H1 (cell line): ENCODE data around the gene ZNF184. TPM values are rescaled to one million over a fixed set of nuclear protein-coding genes. Genes with fewer than 3 reads are reported as not detected.

Experiments
- CTCF ChIA-PET: fragments of 300-600 bp; sonication (Branson Sonifier 250); formaldehyde crosslinking; loops from one replicate; lab custom pipeline; 2021; ENCODE audit not compliant: partially characterized antibody; lab: Charles Lee
- POLR2A ChIA-PET: fragments of 300-600 bp; sonication (Branson Sonifier 250); formaldehyde crosslinking; loops from one replicate; lab custom pipeline; 2021; ENCODE audit warnings: inconsistent platforms; ENCODE audit not compliant: partially characterized antibody; lab: Charles Lee
- DNase-seq, 2 experiments: peaks; one replicate each; pipeline versions ENCODE4 v3.0.0 to v3.0.0-alpha.2; 2010 to 2022; ENCODE audit warnings: low spot score in 2 of 2, low read depth in 1 of 2, mixed read lengths in 1 of 2
- FAIRE-seq: peaks from 2 replicates; lab custom pipeline; 2011; peaks lifted over from hg19 to GRCh38; lab: Jason Lieb, UNC
- H2AFZ ChIP-seq: 2 replicates; pipeline ENCODE4 v1.8.1; 2012; ENCODE audit warnings: low read length, inconsistent platforms
- H2AK5ac ChIP-seq: 2 replicates; pipeline ENCODE4 v1.6.1; 2013; ENCODE audit warnings: low read depth, low read length
- H2BK120ac ChIP-seq: replicated peaks from 2 replicates; pipeline ENCODE3; 2013; ENCODE audit warnings: low read depth, low read length, inconsistent platforms
- H2BK12ac ChIP-seq: 2 replicates; pipeline ENCODE4 v1.6.1; 2013; ENCODE audit warnings: low read depth, low read length
- H2BK15ac ChIP-seq: 2 replicates; pipeline ENCODE4 v1.6.1; 2013; ENCODE audit warnings: low read length
- H2BK20ac ChIP-seq: 2 replicates; pipeline ENCODE4 v1.6.1; 2013; ENCODE audit warnings: low read length
- H2BK5ac ChIP-seq: 2 replicates; pipeline ENCODE4 v1.6.1; 2013; ENCODE audit warnings: low read depth, low read length
- H3K14ac ChIP-seq: 2 replicates; pipeline ENCODE4 v1.6.1; 2013; ENCODE audit warnings: inconsistent platforms; ENCODE audit not compliant: insufficient read length
- H3K18ac ChIP-seq: 2 replicates; pipeline ENCODE4 v1.6.1; 2013; ENCODE audit warnings: low read length; ENCODE audit errors: extremely low read depth
- H3K23ac ChIP-seq: 2 replicates; pipeline ENCODE4 v1.6.1; 2013; ENCODE audit warnings: inconsistent platforms; ENCODE audit not compliant: insufficient read length
- H3K23me2 ChIP-seq: 2 replicates; pipeline ENCODE4 v1.6.1; 2013; ENCODE audit warnings: low read depth, low read length
- H3K27ac ChIP-seq: 2 replicates; pipeline ENCODE4 v1.6.1; 2011; ENCODE audit warnings: low read depth, low read length, inconsistent platforms
- H3K27me3 ChIP-seq, 4 experiments: replicated peaks in 1 of 4; 1 replicate in 1 of 4; 2 replicates in 3 of 4; pipeline versions ENCODE4 v1.6.1 to v1.8.1; 2011 to 2013; ENCODE audit warnings: low read length in 3 of 4, mild to moderate bottlenecking in 3 of 4, inconsistent platforms in 2 of 4, mixed read lengths in 2 of 4, moderate library complexity in 1 of 4; ENCODE audit not compliant: control insufficient read depth in 3 of 4, insufficient read depth in 3 of 4; ENCODE audit errors: extremely low read depth in 1 of 4
- H3K36me3 ChIP-seq, 4 experiments: 2 replicates each; pipeline versions ENCODE4 v1.6.1 to v1.8.1; 2011 to 2013; ENCODE audit warnings: mild to moderate bottlenecking in 4 of 4, low read length in 3 of 4, moderate library complexity in 2 of 4, control low read depth in 1 of 4, inconsistent platforms in 1 of 4; ENCODE audit not compliant: insufficient read depth in 4 of 4, control insufficient read depth in 2 of 4
- H3K4ac ChIP-seq: replicated peaks from 2 replicates; pipeline ENCODE3; 2013; ENCODE audit warnings: low read length, low read depth, mixed read lengths, inconsistent platforms; ENCODE audit not compliant: insufficient read length
- H3K4me1 ChIP-seq, 4 experiments: replicated peaks in 1 of 4; 1 replicate in 1 of 4; 2 replicates in 3 of 4; pipeline versions ENCODE4 v1.6.1 to v1.8.1; 2011 to 2013; ENCODE audit warnings: low read length in 3 of 4, inconsistent platforms in 2 of 4, mixed read lengths in 1 of 4; ENCODE audit not compliant: insufficient read depth in 4 of 4, control insufficient read depth in 3 of 4
- H3K4me2 ChIP-seq, 2 experiments: 2 replicates each; pipeline versions ENCODE4 v1.6.1 to v1.8.1; 2011 to 2013; ENCODE audit warnings: low read depth in 2 of 2, low read length in 2 of 2, control low read depth in 1 of 2, inconsistent platforms in 1 of 2, mild to moderate bottlenecking in 1 of 2; ENCODE audit not compliant: insufficient read depth in 1 of 2
- H3K4me3 ChIP-seq, 4 experiments: fragments of 200-600, 300-600 bp in 1 of 4; sonication (generic), shearing (Covaris generic), sonication (Bioruptor Twin) in 1 of 4; 2 replicates each; pipeline versions ENCODE4 v1.5.1 to v1.8.1; 2011 to 2016; ENCODE audit warnings: low read length in 4 of 4, low read depth in 3 of 4, control low read depth in 2 of 4, inconsistent platforms in 2 of 4, mild to moderate bottlenecking in 2 of 4, mixed read lengths in 1 of 4, moderate library complexity in 1 of 4; ENCODE audit not compliant: insufficient read depth in 2 of 4; ENCODE audit errors: extremely low read depth in 1 of 4
- H3K56ac ChIP-seq: replicated peaks from 2 replicates; pipeline ENCODE3; 2013; ENCODE audit warnings: low read depth, mild to moderate bottlenecking, mixed read lengths, low read length, inconsistent platforms; ENCODE audit not compliant: insufficient read length
- H3K79me1 ChIP-seq: 2 replicates; pipeline ENCODE4 v1.6.1; 2013; ENCODE audit warnings: low read depth, low read length, control low read depth
- H3K79me2 ChIP-seq, 2 experiments: 2 replicates each; pipeline versions ENCODE4 v1.6.1 to v1.8.1; 2012 to 2013; ENCODE audit warnings: low read length in 2 of 2, mild to moderate bottlenecking in 2 of 2, inconsistent platforms in 1 of 2; ENCODE audit not compliant: insufficient read depth in 2 of 2, control insufficient read depth in 1 of 2
- H3K9ac ChIP-seq, 4 experiments: replicated peaks in 1 of 4; 1 replicate in 1 of 4; 2 replicates in 3 of 4; pipeline versions ENCODE4 v1.6.1 to v1.8.1; 2011 to 2013; ENCODE audit warnings: low read depth in 3 of 4, low read length in 3 of 4, control low read depth in 2 of 4, mild to moderate bottlenecking in 2 of 4, moderate library complexity in 2 of 4, inconsistent platforms in 1 of 4; ENCODE audit errors: extremely low read depth in 1 of 4
- H3K9me3 ChIP-seq, 2 experiments: 2 replicates each; pipeline versions ENCODE4 v1.6.1 to v1.8.1; 2012 to 2013; ENCODE audit warnings: mild to moderate bottlenecking in 2 of 2, moderate library complexity in 2 of 2, control low read depth in 1 of 2, inconsistent platforms in 1 of 2, low read depth in 1 of 2, low read length in 1 of 2, mixed read lengths in 1 of 2; ENCODE audit not compliant: insufficient read depth in 2 of 2
- H4K20me1 ChIP-seq, 2 experiments: replicated peaks in 1 of 2; 2 replicates each; pipeline versions ENCODE3 to v1.8.1; 2011 to 2013; ENCODE audit warnings: inconsistent platforms in 2 of 2, low read length in 2 of 2, mild to moderate bottlenecking in 1 of 2; ENCODE audit not compliant: insufficient read depth in 2 of 2, control insufficient read depth in 1 of 2
- H4K5ac ChIP-seq: 2 replicates; pipeline ENCODE4 v1.6.1; 2013; ENCODE audit warnings: low read length, low read depth, mixed read lengths, inconsistent platforms; ENCODE audit not compliant: insufficient read length
- H4K8ac ChIP-seq: 2 replicates; pipeline ENCODE4 v1.8.0; 2013; ENCODE audit warnings: mild to moderate bottlenecking, moderate library complexity, low read length, inconsistent platforms; ENCODE audit not compliant: insufficient read depth; ENCODE audit errors: extremely low read depth
- H4K91ac ChIP-seq: replicated peaks from 2 replicates; pipeline ENCODE3; 2013; ENCODE audit warnings: low read length, mixed read lengths, inconsistent platforms; ENCODE audit not compliant: insufficient read length
- SRF ChIP-seq: IDR thresholded peaks from 2 replicates; pipeline ENCODE4 v1.6.1; 2011; ENCODE audit warnings: mild to moderate bottlenecking, low read depth, low read length, moderate library complexity
- YY1 ChIP-seq: IDR thresholded peaks from 2 replicates; pipeline ENCODE4 v1.6.1; 2011; ENCODE audit warnings: low read depth, mild to moderate bottlenecking, low read length
- WGBS, 2 experiments: shearing (Covaris generic) in 1 of 2; methylation state at CpG; one replicate each; pipeline versions ENCODE4 v1.1.6 to v1.1.7; 2013 to 2015; ENCODE audit warnings: low lambda C conversion rate in 2 of 2, mixed read lengths in 2 of 2, inconsistent platforms in 1 of 2, low coverage in 1 of 2, missing lambda C conversion rate in 1 of 2; ENCODE audit not compliant: insufficient replicate concordance in 2 of 2, insufficient coverage in 1 of 2, insufficient read length in 1 of 2; ENCODE audit errors: extremely low coverage in 1 of 2, missing lambda C conversion rate in 1 of 2; 5-methylcytosine and 5-hydroxymethylcytosine counted together
- polyA plus RNA-seq, 7 experiments: library from polyadenylated mRNA; depleted of rRNA in 3 of 7; stranded (reverse) in 5 of 7; unstranded in 2 of 7; fragments of >200 nt in 5 of 7; fragments of 200-250 nt in 2 of 7; gene quantifications; 1 replicate in 5 of 7; 2 replicates in 1 of 7; 4 replicates in 1 of 7; pipeline versions ENCODE4 v1.2.1 to v1.2.3, GENCODE V29; 2011 to 2013; ENCODE audit warnings: missing spikeins in 2 of 7, mixed read lengths in 2 of 7
- total RNA-seq: library from RNA; stranded (reverse); fragmentation: NEBNext Ultra II Directional; extraction: Animal tissue kit (Norgen Biotek cat#: 25700); gene quantifications from 2 replicates; pipeline ENCODE4 v1.2.1, GENCODE V29; 2021

ZNF184 gene
- total and polyA plus RNA-seq, 2 of the 8 experiments (the other 6 are each of a cell fraction or from before 2014, with no cell fraction given), result 1.9 to 12.3 TPM

GRCh38 chr6:27517928-27518787, 45.3 kb upstream of the ZNF184 start:
- no peak overlapping the region for H3K4ac ChIP-seq
- no peak overlapping the region for H3K18ac ChIP-seq
- FAIRE-seq, result no peak
- peaks cover 3 to 8% (median 7%) of the 10 kb centered on the region in 4 experiments; a peak in 6 of 7 replicates for H3K27me3 ChIP-seq
- H3K27ac ChIP-seq, result no peak overlapping the region
- no peak overlapping the region for H2AK5ac ChIP-seq
- 73% methylated on average over 12 of the region's 12 CpGs; no CpG with 5 or more reads in 1 of the 2 experiments for WGBS, 2 experiments
- peak overlapping the region; percentile 8 to 57 for H3K4me2 ChIP-seq
- no peaks in the 10 kb centered on the region for H3K79me1 ChIP-seq
- H3K23ac ChIP-seq, result no peak overlapping the region
- no peak overlapping the region for H4K91ac ChIP-seq
- no peaks in the 10 kb centered on the region for H3K36me3 ChIP-seq
- no peak overlapping the region for H3K56ac ChIP-seq
- H2BK12ac ChIP-seq, result no peak overlapping the region
- peak overlapping the region; percentile 99 for H2AFZ ChIP-seq
- H4K8ac ChIP-seq, result no peak overlapping the region
- TF ChIP-seq SRF (no peak), YY1 (peak; percentile 67; the same call in 1 of the 2 replicates)
- TF ChIP-seq, all 59 proteins: peak for 1
- Histone ChIP-seq H2BK15ac (no peak overlapping the region), H3K79me2 (no peaks in the 10 kb centered on the region), H3K9ac (no peak overlapping the region; a peak in 1 of 7 replicates), H3K4me3 (peak overlapping the region; percentile 75 to 99 (median 96)), H3K9me3 (no peaks in the 10 kb centered on the region), H3K14ac (no peak overlapping the region), H4K5ac (no peak overlapping the region), H2BK20ac (no peak overlapping the region), H3K23me2 (peaks cover 5% of the 10 kb centered on the region; the same call in 1 of the 2 replicates), H2BK5ac (no peak overlapping the region), H3K4me1 (no peaks in the 10 kb centered on the region), H2BK120ac (no peak overlapping the region), H4K20me1 (no peaks in the 10 kb centered on the region)
- ChIA-PET CTCF (interaction anchor here (0.5 to 5.0 kb wide), 42 partner anchors 9 to 1331 kb away, joined by 3 to 45 read pairs (median 4); partner anchors contain the start of gene POM121L2), POLR2A (interaction anchor here (0.6 to 2.0 kb wide), 5 partner anchors 11 to 296 kb away, joined by 3 to 8 read pairs (median 5); a partner anchor contains a TSS)
- no peak for DNase-seq
